ENCODE results near the gene TM9SF2.

TM9SF2 gene

DNA sequence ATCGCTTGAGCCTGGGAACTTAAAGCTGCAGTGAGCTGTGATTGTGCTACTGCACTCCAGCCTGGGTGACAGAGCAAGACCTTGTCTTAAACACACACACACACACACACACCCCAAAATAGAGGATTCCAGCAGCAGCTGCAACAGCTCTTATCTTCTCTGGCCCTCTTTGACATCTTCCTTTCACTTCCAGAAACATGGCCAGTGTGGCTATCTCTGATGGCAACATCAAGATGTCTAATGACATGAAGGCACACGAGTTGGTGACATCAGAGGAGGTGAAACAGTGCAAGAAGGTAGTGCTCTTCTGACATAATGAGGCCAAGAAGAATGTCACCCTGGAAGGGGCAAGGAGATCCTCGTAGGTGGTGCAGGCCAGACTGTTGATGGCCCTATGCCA lies 81.2 kb downstream of the TM9SF2 start:
- no peak for DNase-seq (ENCODE audit: low read depth)

DNA sequence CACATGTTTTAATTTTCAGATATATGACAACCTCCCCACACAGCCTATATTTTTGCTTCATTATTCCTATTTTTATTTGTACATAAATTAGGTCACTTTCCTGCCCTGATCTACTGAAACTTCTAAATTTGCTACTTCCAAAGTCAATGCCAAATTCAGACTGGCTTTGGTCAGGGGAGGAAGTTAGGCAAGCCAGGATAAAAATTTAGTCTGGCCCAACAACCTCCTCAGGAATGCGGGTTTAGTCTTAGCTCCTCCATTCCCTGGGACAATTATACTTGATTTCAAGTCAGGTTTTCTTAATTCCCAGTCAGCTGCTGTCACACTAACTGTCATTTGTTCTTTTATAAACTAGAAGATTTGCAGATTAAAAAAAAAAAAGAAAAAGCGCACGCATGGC lies 84.3 kb downstream of the TM9SF2 start:
- DNase-seq (ENCODE audit: low read depth), result no peak

DNA sequence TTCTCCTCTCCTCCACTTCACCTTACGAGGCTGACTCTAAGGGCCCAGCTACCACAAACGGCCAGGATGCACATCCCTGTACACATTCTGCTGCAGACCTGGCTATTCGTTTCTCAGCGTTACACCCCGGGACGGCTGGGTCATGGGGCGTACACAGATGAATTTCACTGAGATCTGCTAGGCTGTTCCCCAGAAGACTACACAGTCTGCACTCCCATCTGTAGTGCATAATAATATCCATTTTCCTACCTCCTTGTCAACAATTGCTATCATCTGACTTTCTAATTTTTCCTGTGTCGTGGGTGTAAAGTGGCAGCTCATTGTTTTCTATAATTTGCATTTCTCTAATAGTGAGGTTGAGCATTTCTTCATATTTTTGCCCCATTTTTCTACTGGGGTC lies 85.7 kb downstream of the TM9SF2 start:
- DNase-seq (ENCODE audit: low read depth), result no peak

DNA sequence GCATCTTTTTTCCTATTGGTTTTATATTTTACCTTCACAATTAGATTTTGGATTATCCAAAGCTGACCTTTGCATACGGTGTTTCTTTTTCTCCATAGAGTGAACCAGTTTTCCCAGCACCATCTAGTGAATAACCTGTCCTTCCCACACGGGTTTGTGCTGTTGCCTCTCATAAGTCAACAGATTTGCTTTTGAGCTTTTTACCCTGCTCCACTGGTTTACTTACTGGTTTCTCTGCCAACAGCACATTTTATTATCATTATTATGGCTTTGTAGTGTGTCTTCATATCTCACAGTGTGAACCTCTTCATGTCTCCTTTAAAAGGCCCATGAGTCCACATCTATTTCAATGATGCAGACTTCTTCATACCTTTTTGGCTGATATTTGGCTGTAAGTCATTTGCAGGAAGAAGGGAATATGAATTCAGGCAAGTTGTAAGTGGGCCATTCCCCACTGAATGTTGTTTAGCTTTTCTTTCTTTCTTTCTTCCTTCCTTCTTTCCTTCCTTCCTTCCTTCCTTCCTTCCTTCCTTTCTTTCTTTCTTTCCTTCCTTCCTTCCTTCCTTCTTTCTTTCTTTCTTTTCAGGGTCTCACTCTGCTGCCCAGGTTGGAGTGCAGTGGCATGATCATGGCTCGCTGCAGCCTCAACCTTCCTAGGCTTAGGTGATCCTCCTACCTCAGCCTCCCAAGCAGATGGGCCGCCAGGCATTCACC lies 86.8 kb downstream of the TM9SF2 start:
- DNase-seq (ENCODE audit: low read depth), result no peak

DNA sequence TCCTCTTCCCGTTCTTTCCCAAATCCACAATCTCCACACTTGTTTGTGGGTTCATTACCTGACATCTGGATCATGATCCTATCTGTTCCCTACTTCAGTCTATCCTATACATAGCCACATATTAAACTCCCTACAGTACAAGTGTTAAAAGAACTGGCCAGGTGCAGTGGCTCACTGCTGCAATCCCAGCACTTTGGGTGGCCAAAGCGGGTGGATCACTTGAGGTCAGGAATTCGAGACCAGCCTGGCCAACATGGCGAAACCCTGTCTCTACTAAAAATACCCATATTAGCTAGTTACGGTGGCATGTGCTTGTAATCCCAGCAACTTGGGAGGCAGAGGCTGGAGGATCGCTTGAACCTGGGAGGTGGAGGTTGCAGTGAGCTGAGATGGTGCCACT lies 88.3 kb downstream of the TM9SF2 start:
- no peak for DNase-seq (ENCODE audit: low read depth)

GRCh38 chr13:99590519-99591011 lies 89.3 kb downstream of the TM9SF2 start:
- DNase-seq (ENCODE audit: low read depth), result no peak

DNA sequence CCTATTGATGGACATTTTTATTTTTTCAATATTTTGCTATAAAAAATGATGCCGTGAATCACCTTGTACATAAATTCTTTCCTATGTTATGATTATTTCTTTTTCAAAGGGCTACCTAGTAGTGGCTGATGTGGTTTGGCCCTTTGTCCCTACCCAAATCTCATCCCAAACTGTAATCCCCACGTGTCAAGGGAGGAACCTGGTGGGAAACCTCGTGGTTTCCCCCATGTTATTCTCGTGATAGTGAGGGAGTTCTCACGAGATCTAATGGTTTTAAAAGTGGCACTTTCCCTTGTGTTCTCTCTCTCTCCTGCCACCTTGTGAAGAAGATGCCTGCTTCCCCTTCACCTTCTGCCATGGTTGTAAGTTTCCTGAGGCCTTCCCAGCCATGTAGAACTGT lies 94.9 kb downstream of the TM9SF2 start:
- no peak for DNase-seq (ENCODE audit: low read depth)

DNA sequence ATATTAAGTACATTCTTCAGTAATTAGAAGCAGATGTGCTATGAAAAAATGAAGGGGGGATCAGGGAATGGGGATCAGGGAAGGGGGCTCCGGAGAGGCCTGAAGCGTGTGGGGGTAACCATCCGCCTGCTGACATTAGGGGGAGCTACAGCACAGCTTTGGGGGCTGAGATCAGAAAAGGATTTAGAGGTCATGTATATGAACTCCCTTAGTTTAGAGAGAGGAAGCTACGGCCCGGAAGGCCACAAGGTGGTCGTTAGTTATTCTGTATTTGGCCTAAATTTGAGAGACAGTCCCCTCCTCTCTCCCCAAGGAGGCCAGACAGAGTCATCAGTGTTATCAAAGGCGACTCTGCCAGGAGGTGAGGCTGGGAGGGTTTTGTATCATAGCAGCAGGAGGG lies 99.0 kb downstream of the TM9SF2 start:
- DNase-seq (ENCODE audit: low read depth), result no peak

GRCh38 chr13:99601535-99601934 lies 100.3 kb downstream of the TM9SF2 start:
- DNase-seq (ENCODE audit: low read depth), result no peak

- DNase-seq (ENCODE audit: low read depth), result no peak
These were observed 103.4 kb downstream of the TM9SF2 start for GRCh38 chr13:99604636-99605035.

- peak; percentile 10 for DNase-seq (ENCODE audit: low read depth)
These were observed 104.4 kb downstream of the TM9SF2 start for GRCh38 chr13:99605420-99606323.

GRCh38 chr13:99606324-99607066 lies 105.2 kb downstream of the TM9SF2 start, which contains the start of gene CLYBL:
Gene CLYBL, plus strand, starts transcription at chr13:99606690.
- peak; percentile 80 for DNase-seq (ENCODE audit: low read depth)

- no peak for DNase-seq (ENCODE audit: low read depth)
These were observed 107.1 kb downstream of the TM9SF2 start for GRCh38 chr13:99608345-99608744.

DNA sequence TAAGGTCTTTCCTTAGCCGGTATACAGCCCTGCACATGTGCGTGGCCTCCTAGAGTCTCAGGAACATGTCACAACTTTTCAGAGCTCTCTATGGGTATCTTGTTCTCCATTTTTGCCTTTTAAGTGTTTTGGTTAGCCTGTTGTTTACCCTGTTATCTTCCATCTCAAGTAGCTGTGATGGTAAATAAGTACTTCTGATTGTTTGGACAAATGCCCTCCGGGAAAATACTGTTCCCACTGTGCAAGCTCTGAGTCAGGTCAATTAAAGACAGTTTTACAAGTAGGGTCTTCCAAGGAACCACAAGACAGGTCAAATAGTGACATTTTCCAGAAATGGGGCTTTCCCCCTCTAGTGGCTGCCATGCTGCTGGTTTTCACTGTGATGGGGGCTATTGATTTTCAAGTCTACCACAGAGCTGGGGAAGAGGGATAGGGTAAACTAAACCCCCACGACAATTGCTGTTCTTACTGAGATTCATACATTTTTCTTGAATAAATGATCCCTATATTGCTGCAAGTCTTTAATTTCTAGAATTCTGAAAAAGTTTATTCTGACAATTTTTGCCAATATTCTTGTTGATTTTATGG lies 109.5 kb downstream of the TM9SF2 start:
- no peak for DNase-seq (ENCODE audit: low read depth)
